HepG2 (cell line): ENCODE measurements around the gene PDIA4.

Source experiments
- CTCF ChIP-seq: sonication (generic); formaldehyde crosslinking; IDR thresholded peaks from 2 replicates; pipeline ENCODE4 v1.5.0; 2020; ENCODE audit warnings: mild to moderate bottlenecking, missing genetic modification reagents, moderate library complexity
- FIP1L1 ChIP-seq: fragments of 200-400 bp; formaldehyde crosslinking; IDR thresholded peaks from 2 replicates; pipeline ENCODE4 v1.6.1; 2018; ENCODE audit warnings: low read depth, mild to moderate bottlenecking, low read length, moderate library complexity, borderline replicate concordance; ENCODE audit not compliant: insufficient read depth
- FOXM1 ChIP-seq: sonication (generic); formaldehyde crosslinking; IDR thresholded peaks from 2 replicates; pipeline ENCODE4 v1.5.0; 2020; ENCODE audit warnings: missing genetic modification reagents
- KDM1A ChIP-seq: IDR thresholded peaks from 2 replicates; pipeline ENCODE4 v1.6.1; 2016; ENCODE audit warnings: missing compliant biosample characterization
- KDM5A ChIP-seq: fragments of 200-600 bp; sonication (generic); IDR thresholded peaks from 2 replicates; pipeline ENCODE4 v1.7.0; 2018; ENCODE audit warnings: antibody characterized with exemption, mild to moderate bottlenecking, low read length, borderline replicate concordance
- NPAS2 ChIP-seq: sonication (generic); formaldehyde crosslinking; IDR thresholded peaks from 2 replicates; pipeline ENCODE4 v1.8.0; 2022; ENCODE audit warnings: mild to moderate bottlenecking, missing genetic modification reagents, borderline replicate concordance
- NR2C2 ChIP-seq: sonication (generic); formaldehyde crosslinking; IDR thresholded peaks from 2 replicates; pipeline ENCODE4 v1.4.0; 2020; ENCODE audit warnings: missing genetic modification reagents, mild to moderate bottlenecking, moderate library complexity, borderline replicate concordance
- RAD51 ChIP-seq: fragments of 450-650 bp; IDR thresholded peaks from 2 replicates; pipeline ENCODE4 v1.6.1; 2016; ENCODE audit warnings: borderline replicate concordance
- SMC3 ChIP-seq: IDR thresholded peaks from 2 replicates; pipeline ENCODE4 v1.6.1; 2011; ENCODE audit warnings: low read length, improper control_type of control experiment
- TBP ChIP-seq: sonication (generic); formaldehyde crosslinking; IDR thresholded peaks from 2 replicates; pipeline ENCODE4 v1.5.0; 2020; ENCODE audit warnings: missing genetic modification reagents
- ZNF749 ChIP-seq: sonication (generic); formaldehyde crosslinking; IDR thresholded peaks from 2 replicates; pipeline ENCODE4 v1.8.0; 2022; ENCODE audit warnings: mild to moderate bottlenecking, missing genetic modification reagents, moderate library complexity, borderline replicate concordance
- TF ChIP-seq, protein P1 (sequence below), 2 experiments: sonication (generic) in 1 of 2; formaldehyde crosslinking in 1 of 2; IDR thresholded peaks; 2 replicates each; pipeline versions ENCODE4 v1.5.1 to v1.6.1; 2011 to 2020; ENCODE audit warnings: borderline replicate concordance in 1 of 2, low read depth in 1 of 2, low read length in 1 of 2, mild to moderate bottlenecking in 1 of 2, missing genetic modification reagents in 1 of 2, moderate library complexity in 1 of 2

GRCh38 chr7:149072438-149072775, 44.1 kb upstream of the PDIA4 start:
- TF ChIP-seq CTCF (CRISPR knock-in tag): no peak
- no peak for TF ChIP-seq TBP (CRISPR knock-in tag)
- TF ChIP-seq ZNF749 (CRISPR knock-in tag): no peak
- TF ChIP-seq SMC3: no peak
- TF ChIP-seq RAD51: no peak
- no peak for TF ChIP-seq KDM1A
- TF ChIP-seq KDM5A: no peak
- no peak for TF ChIP-seq NR2C2
- TF ChIP-seq NPAS2: no peak
- TF ChIP-seq, protein P1, sequence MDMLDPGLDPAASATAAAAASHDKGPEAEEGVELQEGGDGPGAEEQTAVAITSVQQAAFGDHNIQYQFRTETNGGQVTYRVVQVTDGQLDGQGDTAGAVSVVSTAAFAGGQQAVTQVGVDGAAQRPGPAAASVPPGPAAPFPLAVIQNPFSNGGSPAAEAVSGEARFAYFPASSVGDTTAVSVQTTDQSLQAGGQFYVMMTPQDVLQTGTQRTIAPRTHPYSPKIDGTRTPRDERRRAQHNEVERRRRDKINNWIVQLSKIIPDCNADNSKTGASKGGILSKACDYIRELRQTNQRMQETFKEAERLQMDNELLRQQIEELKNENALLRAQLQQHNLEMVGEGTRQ (IDR thresholded peaks at IDR 0.05; ENCODE audit: low read depth, low read length): no peak
- TF ChIP-seq, protein P1 (CRISPR knock-in tag; IDR thresholded peaks at IDR 0.05; ENCODE audit: borderline replicate concordance): no peak
- TF ChIP-seq FOXM1 (CRISPR knock-in tag): no peak
- TF ChIP-seq FIP1L1: no peak
